H9 (cell line): ENCODE measurements around the gene SET. TPM values are rescaled to one million over a fixed set of nuclear protein-coding genes. Genes with fewer than 3 reads are reported as not detected.

Experiments
- DNase-seq: peaks from one replicate; pipeline ENCODE4 v3.0.0-alpha.2; 2017
- H2AFZ ChIP-seq: one replicate; pipeline ENCODE4 v1.6.1; 2013; ENCODE audit warnings: mild to moderate bottlenecking, low read length, control low read depth, moderate library complexity
- H2AK5ac ChIP-seq: 2 replicates; pipeline ENCODE4 v1.6.1; 2013; ENCODE audit warnings: low read length, control low read depth, mixed read lengths; ENCODE audit not compliant: insufficient read length
- H2BK120ac ChIP-seq: one replicate; pipeline ENCODE4 v1.6.1; 2013; ENCODE audit warnings: low read depth, mild to moderate bottlenecking, low read length, control low read depth, inconsistent platforms; ENCODE audit not compliant: poor library complexity, severe bottlenecking
- H2BK12ac ChIP-seq: 2 replicates; pipeline ENCODE4 v1.6.1; 2013; ENCODE audit warnings: low read length, control low read depth, mixed read lengths, low read depth; ENCODE audit not compliant: insufficient read length
- H2BK15ac ChIP-seq: 2 replicates; pipeline ENCODE4 v1.6.1; 2013; ENCODE audit warnings: low read depth, low read length, control low read depth
- H2BK20ac ChIP-seq: one replicate; pipeline ENCODE4 v1.6.1; 2013; ENCODE audit warnings: low read depth, mild to moderate bottlenecking, low read length, control low read depth, inconsistent platforms; ENCODE audit not compliant: poor library complexity, severe bottlenecking
- H2BK5ac ChIP-seq: 2 replicates; pipeline ENCODE4 v1.6.1; 2013; ENCODE audit warnings: low read length, control low read depth, mixed read lengths; ENCODE audit not compliant: insufficient read length
- H3K14ac ChIP-seq: 2 replicates; pipeline ENCODE4 v1.6.1; 2013; ENCODE audit warnings: low read length, control low read depth; ENCODE audit not compliant: insufficient read depth
- H3K18ac ChIP-seq: 2 replicates; pipeline ENCODE4 v1.6.1; 2013; ENCODE audit warnings: low read depth, mild to moderate bottlenecking, mixed read lengths, low read length, control low read depth; ENCODE audit not compliant: insufficient read length
- H3K23ac ChIP-seq: 2 replicates; pipeline ENCODE4 v1.6.1; 2013; ENCODE audit warnings: low read length, control low read depth, mixed read lengths, low read depth; ENCODE audit not compliant: insufficient read length
- H3K23me2 ChIP-seq: 2 replicates; pipeline ENCODE4 v1.6.1; 2013; ENCODE audit warnings: low read depth, mild to moderate bottlenecking, mixed read lengths, low read length, control low read depth; ENCODE audit not compliant: insufficient read length, poor library complexity, severe bottlenecking
- H3K27ac ChIP-seq: 2 replicates; pipeline ENCODE4 v1.5.1; 2013; ENCODE audit warnings: low read length, control low read depth, mixed read lengths, low read depth; ENCODE audit not compliant: insufficient read length
- H3K27me3 ChIP-seq: 2 replicates; pipeline ENCODE4 v1.6.1; 2013; ENCODE audit warnings: low read length, control low read depth, inconsistent platforms; ENCODE audit not compliant: insufficient read depth
- H3K4ac ChIP-seq: 2 replicates; pipeline ENCODE4 v1.6.1; 2013; ENCODE audit warnings: low read depth, mild to moderate bottlenecking, control low read depth, inconsistent platforms, low read length, moderate library complexity
- H3K4me1 ChIP-seq: 2 replicates; pipeline ENCODE4 v1.6.1; 2013; ENCODE audit warnings: low read length, control low read depth, inconsistent platforms; ENCODE audit not compliant: insufficient read depth
- H3K4me2 ChIP-seq: 2 replicates; pipeline ENCODE4 v1.6.1; 2013; ENCODE audit warnings: low read length, control low read depth, mixed read lengths; ENCODE audit not compliant: insufficient read length, insufficient read depth
- H3K56ac ChIP-seq: 2 replicates; pipeline ENCODE4 v1.6.1; 2013; ENCODE audit warnings: low read depth, mild to moderate bottlenecking, mixed read lengths, low read length, control low read depth; ENCODE audit not compliant: insufficient read length
- H3K79me1 ChIP-seq: 2 replicates; pipeline ENCODE4 v1.6.1; 2013; ENCODE audit warnings: low read depth, mild to moderate bottlenecking, moderate library complexity, low read length, control low read depth, inconsistent platforms; ENCODE audit not compliant: insufficient read depth, poor library complexity, severe bottlenecking
- H3K79me2 ChIP-seq: 2 replicates; pipeline ENCODE4 v1.6.1; 2013; ENCODE audit warnings: low read length, control low read depth, inconsistent platforms; ENCODE audit not compliant: insufficient read depth
- H3K9ac ChIP-seq: 2 replicates; pipeline ENCODE4 v1.6.1; 2013; ENCODE audit warnings: low read length, control low read depth, mixed read lengths; ENCODE audit not compliant: insufficient read length; ENCODE audit errors: extremely low read depth
- H3K9me3 ChIP-seq: one replicate; pipeline ENCODE4 v1.6.1; 2013; ENCODE audit warnings: low read depth, low read length, inconsistent platforms; ENCODE audit not compliant: control insufficient read depth
- H3T11ph ChIP-seq: one replicate; pipeline ENCODE4 v1.6.1; 2013; ENCODE audit warnings: mild to moderate bottlenecking, low read length, control low read depth, inconsistent platforms
- H4K20me1 ChIP-seq: one replicate; pipeline ENCODE4 v1.6.1; 2013; ENCODE audit not compliant: control insufficient read depth, insufficient read length, insufficient read depth
- H4K5ac ChIP-seq: 2 replicates; pipeline ENCODE4 v1.6.1; 2013; ENCODE audit warnings: low read depth, mild to moderate bottlenecking, mixed read lengths, low read length, control low read depth; ENCODE audit not compliant: insufficient read length
- H4K8ac ChIP-seq: replicated peaks from 2 replicates; pipeline ENCODE4 v1.6.1; 2013; ENCODE audit warnings: low read length, control low read depth, mixed read lengths, low read depth; ENCODE audit not compliant: insufficient read length
- H4K91ac ChIP-seq: 2 replicates; pipeline ENCODE4 v1.6.1; 2013; ENCODE audit warnings: low read depth, mild to moderate bottlenecking, moderate library complexity, mixed read lengths, low read length, control low read depth; ENCODE audit not compliant: insufficient read length
- H3K27ac Mint-ChIP-seq, 3 experiments: 2 replicates in 2 of 3; 3 replicates in 1 of 3; pipeline ENCODE4 v1.8.0; 2020 to 2021; ENCODE audit warnings: mixed read lengths in 3 of 3, mild to moderate bottlenecking in 1 of 3, moderate library complexity in 1 of 3
- H3K27me3 Mint-ChIP-seq: 2 replicates; pipeline ENCODE4 v1.8.0; 2021; ENCODE audit warnings: low read depth, mild to moderate bottlenecking, moderate library complexity, mixed read lengths
- H3K36me3 Mint-ChIP-seq, 3 experiments: 2 replicates in 2 of 3; 3 replicates in 1 of 3; pipeline ENCODE4 v1.8.0; 2020 to 2021; ENCODE audit warnings: low read depth in 3 of 3, mixed read lengths in 3 of 3; ENCODE audit not compliant: insufficient read depth in 1 of 3
- H3K4me1 Mint-ChIP-seq, 2 experiments: 2 replicates each; pipeline ENCODE4 v1.8.0; 2020; ENCODE audit warnings: mixed read lengths in 2 of 2
- H3K4me3 Mint-ChIP-seq, 2 experiments: 2 replicates in 1 of 2; 3 replicates in 1 of 2; pipeline ENCODE4 v1.8.0; 2020 to 2021; ENCODE audit warnings: mild to moderate bottlenecking in 2 of 2, mixed read lengths in 2 of 2, moderate library complexity in 1 of 2
- H3K9me3 Mint-ChIP-seq, 2 experiments: 2 replicates in 1 of 2; 3 replicates in 1 of 2; pipeline ENCODE4 v1.8.0; 2020; ENCODE audit warnings: mild to moderate bottlenecking in 2 of 2, mixed read lengths in 2 of 2, moderate library complexity in 1 of 2
- CTCF ChIP-seq: fragments of 200-600 bp; sonication (generic); conservative IDR thresholded peaks from 3 replicates; pipeline ENCODE4 v1.8.0; 2021; ENCODE audit warnings: antibody characterized with exemption, mild to moderate bottlenecking
- WGBS: extraction: QIAGEN DNeasy Blood & Tissue Kit; methylation state at CpG from one replicate; pipeline ENCODE4 v1.1.7; 2013; ENCODE audit warnings: missing lambda C conversion rate, low lambda C conversion rate, mixed read lengths; ENCODE audit not compliant: insufficient read length; ENCODE audit errors: extremely low coverage; 5-methylcytosine and 5-hydroxymethylcytosine counted together
- total RNA-seq: library from RNA; stranded (reverse); gene quantifications from 2 replicates; pipeline ENCODE4 v1.2.1, GENCODE V29; 2021

The SET gene
- total RNA-seq, 1 experiment from 2014 or later: 1,148 TPM

GRCh38 chr9:128735373-128735772, 46.4 kb downstream of the SET start:
- H3K9me3 Mint-ChIP-seq: no peaks in the 10 kb centered on the region
- no peaks in the 10 kb centered on the region for H3K27me3 ChIP-seq
- H3K4ac ChIP-seq: no peak overlapping the region
- peak overlapping the region in 1 of 3 experiments; percentile 79; a peak in 3 of 7 replicates for H3K27ac Mint-ChIP-seq
- H3K36me3 Mint-ChIP-seq: peaks cover 2 to 34% (median 28%) of the 10 kb centered on the region in 3 experiments; a peak in 6 of 7 replicates
- no peak overlapping the region for H2AK5ac ChIP-seq
- H3K4me2 ChIP-seq: no peak overlapping the region
- H3K23ac ChIP-seq: no peak overlapping the region
- no peak overlapping the region for H2BK120ac ChIP-seq
- no peaks in the 10 kb centered on the region for H3K4me1 ChIP-seq
- H3K23me2 ChIP-seq: no peaks in the 10 kb centered on the region
- peaks cover 6% of the 10 kb centered on the region in 2 experiments for H3K4me1 Mint-ChIP-seq
- no CpG with 5 or more reads among the region's 2 CpGs for WGBS
- no peak overlapping the region for H2BK5ac ChIP-seq
- no peak overlapping the region for H3K18ac ChIP-seq
- H3K27ac ChIP-seq: no peak overlapping the region
- no peaks in the 10 kb centered on the region; the same call in 1 of the 2 replicates for H3K27me3 Mint-ChIP-seq
- no peak for TF ChIP-seq CTCF
- H3K79me1 ChIP-seq: no peaks in the 10 kb centered on the region
- no peaks in the 10 kb centered on the region for H3K79me2 ChIP-seq
- no peak overlapping the region for H2BK20ac ChIP-seq
- H2AFZ ChIP-seq: no peak overlapping the region
- no peak overlapping the region for H3K4me3 Mint-ChIP-seq
- no peak for DNase-seq
- no peak overlapping the region for H3K56ac ChIP-seq
- no peaks in the 10 kb centered on the region for H4K20me1 ChIP-seq
- H3T11ph ChIP-seq: no peak overlapping the region
- no peak overlapping the region for H4K8ac ChIP-seq
- H3K14ac ChIP-seq: no peak overlapping the region
- H2BK15ac ChIP-seq: no peak overlapping the region
- no peak overlapping the region for H4K91ac ChIP-seq
- H3K9ac ChIP-seq: no peak overlapping the region
- H4K5ac ChIP-seq: no peak overlapping the region
- no peaks in the 10 kb centered on the region for H3K9me3 ChIP-seq
- no peak overlapping the region for H2BK12ac ChIP-seq
